ENCODE measurements around the gene SRRD. TPM values are rescaled to one million over a fixed set of nuclear protein-coding genes. Genes with fewer than 3 reads are reported as not detected.

SRRD gene
- total RNA-seq, 3 donors from 2014 or later = 8.8 to 17.4 (median 15.0) TPM

- DNase-seq (ENCODE audit: low spot score in 2 of 2) = no peak
- H3K27me3 ChIP-seq = no peaks in the 10 kb centered on the region
- no peaks in the 10 kb centered on the region for H3K9me3 ChIP-seq
- TF ChIP-seq POLR2AphosphoS5 (IDR thresholded peaks at IDR 0.05) = no peak
- no peak for TF ChIP-seq CTCF (IDR thresholded peaks at IDR 0.05)
- no peak for TF ChIP-seq POLR2A (IDR thresholded peaks at IDR 0.05)
- no peak overlapping the region for H3K27ac ChIP-seq
- intact Hi-C loops (cut with DNase I; ENCODE audit: low total_unique reads) = no loop called here
- H3K36me3 ChIP-seq = no peaks in the 10 kb centered on the region
- no peaks in the 10 kb centered on the region for H3K4me1 ChIP-seq
- H3K4me3 ChIP-seq = no peak overlapping the region
Measured at GRCh38 chr22:26522012-26522411, 38.3 kb downstream of the SRRD start.

GRCh38 chr22:26522592-26522991 lies 38.9 kb downstream of the SRRD start:
- Histone ChIP-seq H3K27me3 (no peaks in the 10 kb centered on the region), H3K4me1 (no peaks in the 10 kb centered on the region), H3K9me3 (no peaks in the 10 kb centered on the region), H3K36me3 (no peaks in the 10 kb centered on the region), H3K27ac (no peak overlapping the region), H3K4me3 (no peak overlapping the region)
- no peak for DNase-seq (ENCODE audit: low spot score in 2 of 2)
- TF ChIP-seq CTCF (IDR thresholded peaks at IDR 0.05) (no peak), POLR2AphosphoS5 (IDR thresholded peaks at IDR 0.05) (no peak), POLR2A (IDR thresholded peaks at IDR 0.05) (no peak)
- intact Hi-C loops (cut with DNase I; ENCODE audit: low total_unique reads) = no loop called here

GRCh38 chr22:26524870-26525269 lies 41.2 kb downstream of the SRRD start:
- TF ChIP-seq POLR2AphosphoS5 (IDR thresholded peaks at IDR 0.05) = no peak
- TF ChIP-seq POLR2A (IDR thresholded peaks at IDR 0.05) = no peak
- Histone ChIP-seq H3K27ac (no peak overlapping the region), H3K4me1 (no peaks in the 10 kb centered on the region), H3K27me3 (no peaks in the 10 kb centered on the region), H3K4me3 (no peak overlapping the region), H3K9me3 (no peaks in the 10 kb centered on the region), H3K36me3 (no peaks in the 10 kb centered on the region)
- DNase-seq (ENCODE audit: low spot score in 2 of 2) = no peak
- intact Hi-C loops (cut with DNase I; ENCODE audit: low total_unique reads) = no loop called here

- Histone ChIP-seq H3K9me3 (no peaks in the 10 kb centered on the region), H3K36me3 (no peaks in the 10 kb centered on the region), H3K27me3 (no peaks in the 10 kb centered on the region), H3K27ac (no peak overlapping the region), H3K4me1 (no peaks in the 10 kb centered on the region), H3K4me3 (no peak overlapping the region)
- intact Hi-C loops (cut with DNase I; ENCODE audit: low total_unique reads) = no loop called here
- no peak for DNase-seq (ENCODE audit: low spot score in 2 of 2)
- TF ChIP-seq POLR2A (IDR thresholded peaks at IDR 0.05) (no peak), CTCF (IDR thresholded peaks at IDR 0.05) (no peak), POLR2AphosphoS5 (IDR thresholded peaks at IDR 0.05) (no peak)
Measured at GRCh38 chr22:26525946-26526564, 42.4 kb downstream of the SRRD start.

- no peaks in the 10 kb centered on the region for H3K9me3 ChIP-seq
- H3K36me3 ChIP-seq = no peaks in the 10 kb centered on the region
- intact Hi-C loops (cut with DNase I; ENCODE audit: low total_unique reads) = no loop called here
- no peaks in the 10 kb centered on the region for H3K4me1 ChIP-seq
- no peak for TF ChIP-seq CTCF (IDR thresholded peaks at IDR 0.05)
- TF ChIP-seq POLR2A (IDR thresholded peaks at IDR 0.05) = no peak
- no peak for TF ChIP-seq POLR2AphosphoS5 (IDR thresholded peaks at IDR 0.05)
- no peak for DNase-seq (ENCODE audit: low spot score in 2 of 2)
- H3K27me3 ChIP-seq = no peaks in the 10 kb centered on the region
- no peak overlapping the region for H3K4me3 ChIP-seq
- no peak overlapping the region for H3K27ac ChIP-seq
Measured at GRCh38 chr22:26527167-26527566, 43.5 kb downstream of the SRRD start.

Measured in breast epithelium (tissue), 4 donors.